ENCODE measurements around the gene ADCY3. TPM values are rescaled to one million over a fixed set of nuclear protein-coding genes. Genes with fewer than 3 reads are reported as not detected.
A peak's percentile ranks its signal among the peaks of the same experiment; 100 is the strongest.

The ADCY3 gene
- total RNA-seq, 6 experiments from 2014 or later, result 54.4 to 80.7 (median 72.0) TPM

GRCh38 chr2:24830351-24830750 is 89.7 kb downstream of the ADCY3 start:
- peak; percentile 20 for DNase-seq
- no peak overlapping the region for H3K27ac Mint-ChIP-seq

GRCh38 chr2:24828238-24828996 is 91.6 kb downstream of the ADCY3 start:
- Mint-ChIP-seq H3K27ac (peak overlapping the region; percentile 9; the same call in 1 of the 2 replicates), H3K27me3 (ENCODE audit: insufficient read depth) (peaks cover 4% of the 10 kb centered on the region; the same call in 1 of the 2 replicates), H3K4me1 (ENCODE audit: low read depth) (peaks cover 25% of the 10 kb centered on the region), H3K9me3 (no peaks in the 10 kb centered on the region), H3K36me3 (ENCODE audit: low read depth) (peaks cover 4% of the 10 kb centered on the region), H3K4me3 (no peak overlapping the region)
- no peak for DNase-seq
- TF ChIP-seq CTCF (IDR thresholded peaks at IDR 0.05), result no peak

More at GRCh38 chr2:24830351-24830750, 89.7 kb downstream of the ADCY3 start:
- Mint-ChIP-seq H3K4me3 (no peak overlapping the region), H3K36me3 (ENCODE audit: low read depth) (peaks cover 6% of the 10 kb centered on the region; the same call in 1 of the 2 replicates), H3K27me3 (ENCODE audit: insufficient read depth) (peaks cover 4% of the 10 kb centered on the region; the same call in 1 of the 2 replicates), H3K4me1 (ENCODE audit: low read depth) (peaks cover 30% of the 10 kb centered on the region), H3K9me3 (no peaks in the 10 kb centered on the region)
- peak; percentile 56; the same call in 1 of the 2 replicates for TF ChIP-seq CTCF (IDR thresholded peaks at IDR 0.05)

GRCh38 chr2:24827321-24828237 is 92.5 kb downstream of the ADCY3 start:
- peaks cover 4% of the 10 kb centered on the region for H3K36me3 Mint-ChIP-seq (ENCODE audit: low read depth)
- no peak overlapping the region for H3K4me3 Mint-ChIP-seq
- no peaks in the 10 kb centered on the region for H3K9me3 Mint-ChIP-seq
- H3K4me1 Mint-ChIP-seq (ENCODE audit: low read depth), result peaks cover 25% of the 10 kb centered on the region
- peak overlapping the region; percentile 69 for H3K27ac Mint-ChIP-seq
- DNase-seq, result peak; percentile 79
- peaks cover 4% of the 10 kb centered on the region; the same call in 1 of the 2 replicates for H3K27me3 Mint-ChIP-seq (ENCODE audit: insufficient read depth)
- TF ChIP-seq CTCF (IDR thresholded peaks at IDR 0.05), result peak; percentile 93

- no peak for DNase-seq
- no peak overlapping the region for H3K4me3 Mint-ChIP-seq
- peaks cover 4% of the 10 kb centered on the region; the same call in 1 of the 2 replicates for H3K27me3 Mint-ChIP-seq (ENCODE audit: insufficient read depth)
- peaks cover 4% of the 10 kb centered on the region for H3K36me3 Mint-ChIP-seq (ENCODE audit: low read depth)
- no peak for TF ChIP-seq CTCF (IDR thresholded peaks at IDR 0.05)
- H3K9me3 Mint-ChIP-seq, result no peaks in the 10 kb centered on the region
- H3K27ac Mint-ChIP-seq, result peak overlapping the region; percentile 69; the same call in 1 of the 2 replicates
- peaks cover 25% of the 10 kb centered on the region for H3K4me1 Mint-ChIP-seq (ENCODE audit: low read depth)
Measured at GRCh38 chr2:24826773-24827145, 93.3 kb downstream of the ADCY3 start.

- Mint-ChIP-seq H3K36me3 (ENCODE audit: low read depth) (peaks cover 4% of the 10 kb centered on the region), H3K4me1 (ENCODE audit: low read depth) (peaks cover 25% of the 10 kb centered on the region), H3K27me3 (ENCODE audit: insufficient read depth) (peaks cover 4% of the 10 kb centered on the region; the same call in 1 of the 2 replicates), H3K4me3 (no peak overlapping the region), H3K27ac (peak overlapping the region; percentile 69; the same call in 1 of the 2 replicates), H3K9me3 (no peaks in the 10 kb centered on the region)
- no peak for DNase-seq
- TF ChIP-seq CTCF (IDR thresholded peaks at IDR 0.05), result peak; percentile 8; the same call in 1 of the 2 replicates
Measured at GRCh38 chr2:24825883-24826772, 93.9 kb downstream of the ADCY3 start.

Measured in HFFc6 (cell line).